Caco-2 (cell line): ENCODE results near the gene SCN4A. TPM values are rescaled to one million over a fixed set of nuclear protein-coding genes. Genes with fewer than 3 reads are reported as not detected.

Experiments used
- BruUV-seq: library from RNA; stranded (reverse); fragments of 400-500 nt; replicated peaks from 2 replicates; lab custom pipeline; 2021; lab: Mats Ljungman, UMichigan
- CTCF ChIA-PET: fragments of 300-600 bp; sonication (Branson Sonifier 250); formaldehyde crosslinking; loops from one replicate; lab custom pipeline; 2022; ENCODE audit warnings: antibody characterized with exemption; lab: Charles Lee
- POLR2A ChIA-PET: fragments of 300-600 bp; sonication (Branson Sonifier 250); formaldehyde crosslinking; loops from one replicate; lab custom pipeline; 2022; ENCODE audit warnings: antibody characterized with exemption; lab: Charles Lee
- DNase-seq, 2 experiments: peaks; one replicate each; pipeline versions ENCODE4 v3.0.0 to v3.0.0-alpha.2; 2020 to 2022
- H3K27me3 ChIP-seq: replicated peaks from 2 replicates; pipeline ENCODE4 v1.6.0; 2011; ENCODE audit warnings: low read length; ENCODE audit not compliant: control insufficient read depth, insufficient read depth
- H3K36me3 ChIP-seq: 2 replicates; pipeline ENCODE4 v1.5.1; 2011; ENCODE audit warnings: low read length; ENCODE audit not compliant: control insufficient read depth, insufficient read depth
- H3K4me1 ChIP-seq: fragments of 250-450 bp; sonication (Bioruptor Pico); 2 replicates; pipeline ENCODE4 v1.5.1; 2020; ENCODE audit warnings: mild to moderate bottlenecking
- H3K4me3 ChIP-seq: 2 replicates; pipeline ENCODE4 v1.5.1; 2011; ENCODE audit warnings: low read depth, mild to moderate bottlenecking, control low read depth, low read length
- H3K9me3 ChIP-seq: fragments of 250-450 bp; sonication (Bioruptor Pico); 2 replicates; pipeline ENCODE4 v1.5.1; 2020; ENCODE audit warnings: mild to moderate bottlenecking, moderate library complexity
- H3K27ac Mint-ChIP-seq: one replicate; pipeline ENCODE4 v1.8.0; 2022; ENCODE audit warnings: mixed read lengths; ENCODE audit not compliant: unreplicated experiment
- H3K27me3 Mint-ChIP-seq: one replicate; pipeline ENCODE4 v1.8.0; 2022; ENCODE audit warnings: mixed read lengths; ENCODE audit not compliant: insufficient read depth, unreplicated experiment
- H3K36me3 Mint-ChIP-seq: one replicate; pipeline ENCODE4 v1.8.0; 2022; ENCODE audit warnings: mild to moderate bottlenecking, mixed read lengths; ENCODE audit not compliant: insufficient read depth, unreplicated experiment
- H3K4me1 Mint-ChIP-seq: one replicate; pipeline ENCODE4 v1.8.0; 2022; ENCODE audit warnings: low read depth, mixed read lengths; ENCODE audit not compliant: unreplicated experiment
- H3K4me3 Mint-ChIP-seq: one replicate; pipeline ENCODE4 v1.8.0; 2022; ENCODE audit warnings: mild to moderate bottlenecking, moderate library complexity, mixed read lengths; ENCODE audit not compliant: unreplicated experiment
- H3K9me3 Mint-ChIP-seq: one replicate; pipeline ENCODE4 v1.8.0; 2022; ENCODE audit warnings: mixed read lengths; ENCODE audit not compliant: unreplicated experiment
- CTCF ChIP-seq, 2 experiments: fragments of 200-600 bp in 1 of 2; IDR thresholded peaks; 1 replicate in 1 of 2; 2 replicates in 1 of 2; pipeline versions ENCODE4 v1.5.1 to v1.8.0; 2011 to 2022; ENCODE audit warnings: antibody characterized with exemption in 1 of 2, control low read depth in 1 of 2, inconsistent platforms in 1 of 2, low read depth in 1 of 2, low read length in 1 of 2, mild to moderate bottlenecking in 1 of 2, moderate library complexity in 1 of 2; ENCODE audit not compliant: insufficient read depth in 1 of 2, severe bottlenecking in 1 of 2, unreplicated experiment in 1 of 2
- intact Hi-C: fragments of 100-400 bp; cut with micrococcal nuclease; formaldehyde crosslinking; loops from one replicate; pipeline ENCODE4 v1.10.0; 2022; ENCODE audit not compliant: unreplicated experiment
- total RNA-seq: library from RNA; stranded (reverse); gene quantifications from 2 replicates; pipeline ENCODE4 v1.2.3, GENCODE V29; 2022

Gene SCN4A
- total RNA-seq, 1 experiment from 2014 or later, result not detected

- no peaks in the 10 kb centered on the region for H3K27me3 Mint-ChIP-seq
- no peaks in the 10 kb centered on the region for H3K36me3 Mint-ChIP-seq
- Histone ChIP-seq H3K4me3 (no peak overlapping the region), H3K4me1 (no peaks in the 10 kb centered on the region), H3K36me3 (no peaks in the 10 kb centered on the region), H3K9me3 (no peaks in the 10 kb centered on the region), H3K27me3 (no peaks in the 10 kb centered on the region; the same call in 1 of the 2 replicates)
- H3K4me1 Mint-ChIP-seq, result no peaks in the 10 kb centered on the region
- BruUV-seq, result no TSS peak
- no peak overlapping the region for H3K27ac Mint-ChIP-seq
- CTCF ChIA-PET, result no interaction called here
- H3K9me3 Mint-ChIP-seq, result no peaks in the 10 kb centered on the region
- no peak overlapping the region for H3K4me3 Mint-ChIP-seq
- TF ChIP-seq CTCF (IDR thresholded peaks at IDR 0.05; ENCODE audit: insufficient read depth in 1 of 2, low read depth in 1 of 2, low read length in 1 of 2, severe bottlenecking in 1 of 2, unreplicated experiment in 1 of 2), result no peak
- intact Hi-C loops, result no loop called here
- DNase-seq, result peak in 1 of 2 experiments; percentile 13
- POLR2A ChIA-PET, result no interaction called here
Measured at GRCh38 chr17:64004218-64004770, 31.6 kb upstream of the SCN4A start.

- H3K27me3 Mint-ChIP-seq, result no peaks in the 10 kb centered on the region
- Histone ChIP-seq H3K9me3 (no peaks in the 10 kb centered on the region), H3K36me3 (no peaks in the 10 kb centered on the region), H3K27me3 (no peaks in the 10 kb centered on the region; the same call in 1 of the 2 replicates), H3K4me1 (no peaks in the 10 kb centered on the region), H3K4me3 (no peak overlapping the region)
- ChIA-PET POLR2A (no interaction called here), CTCF (no interaction called here)
- peak in 1 of 2 experiments; percentile 12 for DNase-seq
- no peak for TF ChIP-seq CTCF (IDR thresholded peaks at IDR 0.05; ENCODE audit: insufficient read depth in 1 of 2, low read depth in 1 of 2, low read length in 1 of 2, severe bottlenecking in 1 of 2, unreplicated experiment in 1 of 2)
- no peaks in the 10 kb centered on the region for H3K4me1 Mint-ChIP-seq
- H3K4me3 Mint-ChIP-seq, result no peak overlapping the region
- no TSS peak for BruUV-seq
- no peaks in the 10 kb centered on the region for H3K9me3 Mint-ChIP-seq
- no peaks in the 10 kb centered on the region for H3K36me3 Mint-ChIP-seq
- intact Hi-C loops, result no loop called here
- no peak overlapping the region for H3K27ac Mint-ChIP-seq
Measured at GRCh38 chr17:64003526-64004121, 30.9 kb upstream of the SCN4A start.

DNA sequence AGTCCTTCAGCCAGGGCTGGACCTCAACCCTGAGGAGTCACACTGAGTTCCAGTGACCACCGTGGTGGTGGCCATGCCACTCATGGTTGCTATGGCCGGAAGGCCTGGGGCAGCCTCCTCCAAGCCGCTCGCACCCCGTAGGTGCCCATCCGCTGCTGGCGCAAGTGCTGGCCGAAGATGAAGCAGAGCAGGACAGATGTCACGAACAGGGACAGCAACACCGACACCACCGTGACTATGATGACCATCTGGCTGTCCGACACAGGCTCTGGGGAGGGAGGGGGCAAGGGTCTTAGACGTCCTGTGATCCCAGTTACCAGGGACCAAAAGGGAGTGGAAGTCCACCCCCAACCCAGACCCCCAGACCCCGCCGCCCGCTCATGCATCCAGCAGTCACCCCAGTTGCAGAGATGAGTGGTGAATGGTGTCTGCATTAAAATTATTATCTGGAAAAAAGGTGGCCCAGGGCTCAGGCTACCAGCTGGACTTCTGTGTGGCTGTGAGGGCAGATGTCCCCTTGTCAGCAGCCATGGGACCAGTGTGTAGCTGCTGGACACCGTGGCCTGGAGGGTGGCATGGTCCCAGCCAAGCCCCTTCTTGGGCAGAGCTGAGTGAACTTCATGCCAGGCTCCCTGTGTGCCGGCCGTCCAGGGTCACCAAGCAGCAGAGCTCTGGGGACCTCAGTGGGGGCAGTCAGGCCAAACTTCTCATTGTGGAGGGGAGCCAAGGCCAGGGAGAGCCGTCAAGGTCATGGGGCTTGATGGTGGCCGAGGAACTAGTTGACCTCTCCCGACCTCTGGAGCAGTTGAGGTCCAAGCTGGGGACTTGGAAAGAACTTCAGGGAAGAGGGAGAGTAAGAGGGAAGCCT is 30.2 kb upstream of the SCN4A start:
- Histone ChIP-seq H3K4me1 (peaks cover 2% of the 10 kb centered on the region; the same call in 1 of the 2 replicates), H3K27me3 (no peaks in the 10 kb centered on the region; the same call in 1 of the 2 replicates), H3K4me3 (no peak overlapping the region), H3K36me3 (no peaks in the 10 kb centered on the region), H3K9me3 (no peaks in the 10 kb centered on the region)
- Mint-ChIP-seq H3K9me3 (no peaks in the 10 kb centered on the region), H3K27me3 (no peaks in the 10 kb centered on the region), H3K4me3 (no peak overlapping the region), H3K36me3 (no peaks in the 10 kb centered on the region), H3K4me1 (no peaks in the 10 kb centered on the region), H3K27ac (no peak overlapping the region)
- intact Hi-C loops, result no loop called here
- no peak for TF ChIP-seq CTCF (IDR thresholded peaks at IDR 0.05; ENCODE audit: insufficient read depth in 1 of 2, low read depth in 1 of 2, low read length in 1 of 2, severe bottlenecking in 1 of 2, unreplicated experiment in 1 of 2)
- CTCF ChIA-PET, result no interaction called here
- peak in 1 of 2 experiments; percentile 29 for DNase-seq
- BruUV-seq, result no TSS peak
- POLR2A ChIA-PET, result no interaction called here
